GM18861 (cell line): ENCODE data around the gene TYW5.
"Not testable (repeated sequence)": the region's sequence is repeated elsewhere in the genome, so short reads cannot be mapped to it uniquely, and the experiment has no call there.

Experiments
- ATAC-seq: cut with Tn5 transposase; IDR thresholded peaks from one replicate; pipeline ENCODE4 v1.9.1; 2021; ENCODE audit not compliant: unreplicated experiment

TYW5 gene

DNA sequence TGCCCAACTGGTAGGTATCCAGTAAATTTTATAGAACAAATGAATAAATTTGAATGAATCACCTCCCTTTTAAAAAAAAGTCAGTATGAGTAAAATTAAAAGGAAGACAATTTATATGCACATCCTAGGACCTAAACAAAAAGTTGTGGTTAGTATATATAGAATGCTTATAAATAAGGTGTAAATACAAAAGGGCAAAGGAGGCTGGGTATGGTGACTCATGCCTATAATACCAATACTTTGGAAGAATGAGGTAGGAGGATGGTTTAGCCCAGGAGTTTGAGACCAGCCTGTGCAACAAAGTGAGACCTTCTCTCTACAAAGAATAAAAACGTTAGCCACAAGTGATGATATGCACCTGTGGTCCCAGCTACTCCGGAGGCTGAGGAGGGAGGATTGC is 31.4 kb downstream of the TYW5 start:
- ATAC-seq, result no peak

DNA sequence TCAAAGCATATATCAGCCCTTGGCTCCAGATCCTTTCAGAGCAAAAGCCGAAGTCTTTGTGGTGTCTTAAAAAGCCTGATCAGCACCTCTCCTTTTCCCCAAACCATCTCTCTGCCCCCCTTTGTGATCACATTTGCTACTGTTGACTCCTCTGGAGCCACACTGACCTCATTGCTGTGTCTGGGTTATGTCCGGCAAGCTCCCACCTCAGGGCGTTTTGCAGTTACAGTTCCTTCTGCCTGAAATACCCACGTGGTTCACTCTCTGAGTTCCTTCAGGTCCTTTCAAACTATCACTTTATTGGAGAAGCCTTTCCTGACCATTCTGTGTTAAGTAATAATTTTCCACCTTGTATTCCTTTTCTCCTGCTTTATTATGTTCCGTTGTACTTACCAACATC is 32.4 kb downstream of the TYW5 start:
- peak; percentile 74 for ATAC-seq

DNA sequence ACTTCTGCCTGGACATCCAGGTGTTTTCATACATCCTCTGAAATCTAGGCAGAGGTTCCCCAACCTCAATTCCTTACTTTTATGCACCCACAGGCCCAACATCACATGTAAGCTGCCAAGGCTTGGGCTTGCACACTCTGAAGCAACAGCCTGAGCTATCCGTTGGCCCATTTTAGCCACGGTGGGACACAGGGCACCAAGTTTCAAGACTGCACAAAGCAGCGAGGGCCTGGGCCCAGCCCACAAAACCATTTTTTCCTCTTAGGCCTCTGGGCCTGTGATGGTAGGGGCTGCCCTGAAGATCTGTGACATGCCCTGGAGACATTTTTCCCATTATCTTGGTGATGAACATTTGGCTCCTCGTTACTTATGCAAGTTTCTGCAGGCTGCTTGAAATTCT is 38.3 kb downstream of the TYW5 start:
- no peak for ATAC-seq

DNA sequence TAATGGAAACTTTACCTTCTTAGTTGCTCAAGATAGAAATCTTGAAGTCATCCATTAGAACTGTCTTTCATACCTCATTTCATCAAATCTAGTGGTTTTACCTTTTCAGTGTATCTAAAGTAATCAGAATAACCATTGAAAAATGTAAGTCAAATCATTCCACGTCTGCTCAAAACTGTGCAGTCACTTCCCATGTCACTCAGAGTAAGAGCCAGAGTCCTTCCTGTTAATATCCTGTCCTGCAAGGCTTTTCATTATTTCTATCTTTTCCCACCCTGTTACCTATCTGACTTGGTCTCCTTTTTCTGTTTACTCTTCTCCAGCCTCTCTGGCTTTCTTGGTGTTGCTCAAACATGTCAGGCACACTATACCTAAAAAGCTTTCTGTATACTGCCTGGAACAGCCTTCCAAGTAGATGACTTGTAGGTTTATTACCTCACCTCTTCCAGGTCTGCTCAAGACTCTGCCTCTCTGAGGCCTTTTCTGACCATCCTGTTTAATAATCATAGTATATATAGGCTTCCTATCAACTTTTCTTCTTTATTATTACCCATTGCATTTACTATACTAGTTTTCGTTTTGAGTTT is 40.8 kb downstream of the TYW5 start:
- no peak for ATAC-seq

DNA sequence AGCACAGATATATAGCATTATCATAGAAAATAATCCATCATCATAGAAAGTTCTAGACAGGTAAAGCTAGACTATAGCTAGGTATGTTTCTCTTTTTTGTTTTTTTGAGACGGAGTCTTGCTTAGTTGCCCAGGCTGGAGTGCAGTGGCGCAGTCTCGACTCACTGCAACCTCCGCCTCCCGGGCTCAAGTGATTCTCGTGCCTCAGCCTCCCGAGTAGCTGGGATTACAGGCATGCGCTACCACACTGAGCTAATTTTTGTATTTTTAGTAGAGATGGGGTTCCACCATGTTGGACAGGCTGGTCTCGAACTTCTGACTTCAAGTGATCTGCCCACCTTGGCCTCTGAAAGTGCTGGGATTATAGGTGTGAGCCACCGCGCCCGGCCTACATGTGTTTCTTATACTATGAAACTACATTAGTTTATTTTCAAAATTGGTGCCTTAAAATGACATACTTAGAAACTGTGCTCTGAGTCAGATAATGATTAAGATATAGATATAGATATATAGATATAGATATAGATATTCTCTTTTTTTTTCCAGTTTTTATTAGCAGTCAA is 42.7 kb downstream of the TYW5 start:
- ATAC-seq, result not testable (repeated sequence)

DNA sequence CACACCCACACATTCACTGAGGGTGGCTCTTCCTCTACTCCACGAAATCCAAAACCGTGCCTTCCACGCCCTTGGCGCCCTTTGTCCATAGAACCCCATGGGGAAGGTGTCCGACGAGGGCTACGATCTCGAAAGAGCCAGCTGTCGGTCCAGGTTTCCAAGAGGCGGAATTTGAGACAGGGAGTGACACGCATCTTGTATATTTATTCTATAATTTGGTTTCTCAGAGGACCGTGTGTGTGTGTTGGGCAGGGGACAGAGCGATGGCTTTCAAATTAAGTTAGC is 43.5 kb downstream of the TYW5 start:
- ATAC-seq, result no peak

DNA sequence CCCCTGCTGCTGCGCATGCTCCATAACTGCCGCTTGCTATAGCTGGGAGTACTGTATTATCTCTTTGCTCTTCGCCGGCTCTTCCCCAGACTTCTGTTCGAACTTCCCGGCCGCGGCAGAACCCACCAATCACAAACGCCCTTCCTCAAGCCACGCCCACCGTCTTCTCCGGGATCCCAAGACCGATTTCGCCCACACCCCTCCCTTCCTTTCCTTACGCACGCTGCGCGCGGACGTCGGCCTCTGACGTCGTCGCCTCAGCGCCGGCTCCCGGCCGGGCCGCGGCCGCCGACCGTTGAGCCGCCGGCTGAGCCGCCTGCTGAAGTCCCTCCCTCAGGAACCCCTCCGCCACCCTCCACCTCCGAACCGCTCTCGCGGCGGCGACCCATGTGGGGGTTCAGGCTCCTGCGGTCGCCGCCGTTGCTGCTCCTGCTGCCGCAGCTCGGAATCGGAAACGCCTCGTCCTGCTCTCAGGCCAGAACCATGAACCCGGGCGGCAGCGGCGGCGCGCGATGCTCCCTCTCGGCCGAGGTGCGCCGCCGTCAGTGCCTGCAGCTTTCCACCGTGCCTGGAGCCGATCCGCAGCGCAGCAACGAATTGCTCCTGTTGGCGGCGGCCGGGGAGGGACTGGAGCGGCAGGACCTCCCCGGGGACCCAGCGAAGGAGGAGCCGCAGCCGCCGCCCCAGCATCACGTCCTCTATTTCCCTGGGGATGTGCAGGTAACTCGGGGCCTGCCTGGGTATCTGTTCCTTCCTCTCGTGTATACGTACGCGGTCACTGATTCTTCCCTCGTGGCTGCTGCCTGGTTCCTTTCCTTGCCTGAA is 44.0 kb downstream of the TYW5 start, which contains the start of gene C2orf69:
Gene C2orf69 (plus strand): TSS at position 242 of the 825 bp plus-strand sequence. CDS start 146 bp downstream, at position 388.
- ATAC-seq, result peak; percentile 75

DNA sequence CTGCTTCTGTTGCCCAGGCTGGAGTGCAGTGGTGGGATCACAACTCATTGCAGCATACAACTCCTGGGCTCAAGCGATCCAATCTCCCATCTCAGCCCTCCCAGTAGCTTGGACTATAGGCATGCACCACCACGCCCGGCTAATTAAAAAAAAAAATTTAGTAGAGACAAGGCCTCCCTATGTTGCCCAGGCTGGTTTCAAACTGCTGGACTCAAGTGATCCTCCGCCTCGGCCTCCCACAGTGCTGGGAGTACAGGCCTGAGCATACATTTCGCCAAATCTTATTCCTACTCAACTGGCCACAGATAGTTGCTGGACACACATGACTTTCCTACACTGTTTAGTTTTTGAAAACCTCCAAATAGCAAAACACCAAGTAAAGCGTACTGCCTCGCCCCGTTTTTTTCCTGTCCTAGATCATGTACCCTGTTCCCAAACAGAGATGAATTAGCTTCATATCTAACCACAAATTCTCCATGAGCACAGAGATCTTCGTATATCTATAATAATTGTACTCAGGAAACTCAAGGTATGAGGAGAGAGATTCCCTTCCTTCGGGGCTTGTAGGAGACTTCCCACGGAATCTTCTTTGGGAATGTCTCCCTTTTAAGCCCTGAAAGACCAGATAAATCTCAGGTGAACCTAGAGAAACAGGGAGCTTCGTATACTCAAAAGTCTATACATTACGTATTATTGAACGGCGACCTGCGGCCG is 44.8 kb downstream of the TYW5 start:
- no peak for ATAC-seq

DNA sequence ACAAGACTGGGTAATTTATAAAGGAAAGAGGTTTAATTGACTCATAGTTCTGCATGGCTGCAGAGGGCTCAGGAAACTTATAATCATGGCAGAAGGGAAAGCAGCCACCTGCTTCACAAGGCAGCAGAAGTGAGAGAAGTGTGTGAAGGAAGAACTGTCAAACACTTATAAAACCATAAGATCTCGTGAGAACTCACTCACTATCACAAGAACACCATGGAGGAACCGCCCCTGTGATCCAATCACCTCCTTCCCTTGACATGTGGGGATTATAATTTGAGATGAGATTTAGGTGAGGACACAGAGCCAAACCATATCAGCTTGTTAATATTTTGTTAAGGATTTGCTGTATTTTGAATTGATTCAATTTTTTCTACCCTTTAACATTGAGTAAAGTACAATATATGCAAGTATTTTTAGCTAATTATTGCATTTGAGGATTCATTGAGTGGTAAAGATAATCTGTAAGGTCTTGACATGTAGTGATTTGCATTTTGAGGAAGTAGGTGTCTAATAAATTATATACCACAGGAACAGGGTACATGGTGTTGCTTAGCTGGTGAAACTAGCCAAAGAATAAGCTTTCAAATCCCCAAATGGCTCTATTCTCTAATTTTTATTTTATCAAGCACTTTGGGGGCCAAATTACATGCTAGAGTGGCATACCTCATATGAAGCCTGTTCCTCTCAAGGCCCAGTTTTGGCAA is 48.1 kb downstream of the TYW5 start:
- no peak for ATAC-seq

DNA sequence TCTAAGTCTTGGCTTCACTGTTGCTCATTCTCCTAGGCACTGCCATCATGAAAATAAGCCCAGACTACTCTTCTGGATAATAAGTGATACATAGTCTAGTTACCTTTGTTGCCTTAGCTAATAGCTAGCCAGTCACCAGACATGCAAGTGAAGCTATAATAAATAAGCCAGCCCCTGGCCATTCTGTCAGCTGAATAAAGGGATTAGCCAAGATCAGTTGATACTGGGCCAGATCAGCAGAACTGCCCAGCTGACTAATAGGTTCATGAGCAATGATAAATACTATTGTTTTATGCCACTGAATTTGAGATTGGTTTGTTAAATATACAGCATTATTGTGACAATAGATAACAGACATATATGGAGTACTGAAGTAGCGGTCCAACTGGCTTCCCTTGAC is 52.2 kb downstream of the TYW5 start:
- ATAC-seq, result no peak

DNA sequence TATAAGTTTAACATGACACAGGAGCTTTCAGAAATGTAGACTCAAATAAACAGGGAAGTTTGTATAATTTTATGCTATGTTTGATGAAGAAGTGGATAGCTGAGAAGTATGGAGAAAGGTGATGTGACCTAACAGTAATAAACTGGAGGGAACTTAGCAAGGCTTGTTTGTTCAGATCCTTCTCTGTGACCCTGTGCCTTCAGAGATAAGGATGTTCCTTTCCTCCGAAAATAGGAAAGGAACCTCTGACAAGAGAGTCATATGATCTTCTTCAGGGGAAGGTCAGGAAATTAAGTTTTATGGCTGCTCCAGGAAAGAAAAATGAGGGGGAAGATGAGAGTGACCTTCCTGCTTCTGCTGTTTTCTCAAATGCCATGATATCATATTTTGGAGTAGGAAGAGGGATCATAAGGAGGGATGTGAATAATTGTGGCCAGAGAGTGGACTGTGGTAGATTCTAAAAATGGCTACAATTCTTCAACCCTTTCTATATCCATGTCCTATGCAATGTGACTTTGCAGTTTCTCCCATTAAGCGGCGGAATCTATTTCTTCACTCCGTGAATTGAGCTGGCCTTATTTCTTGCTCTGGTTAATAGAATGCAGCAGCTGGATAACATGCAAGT is 52.7 kb downstream of the TYW5 start:
- ATAC-seq, result no peak

DNA sequence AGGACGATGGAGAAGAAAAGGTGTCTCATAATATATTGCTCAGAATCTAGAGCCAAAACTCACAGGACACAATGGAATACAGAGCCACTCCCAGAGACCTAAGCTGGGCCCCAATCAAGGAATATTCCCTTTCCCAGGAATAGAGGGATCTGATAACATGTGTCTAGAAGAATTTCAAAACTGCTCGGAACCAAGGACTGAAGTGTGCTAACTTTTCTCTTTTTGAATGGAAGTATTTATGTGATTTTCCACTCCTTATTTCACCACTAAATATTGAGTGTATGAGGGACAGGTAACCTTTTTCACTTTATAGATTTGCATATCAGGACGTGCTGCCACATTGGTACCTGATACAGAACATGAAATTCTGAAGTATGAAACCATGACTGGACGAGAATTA is 53.3 kb downstream of the TYW5 start:
- ATAC-seq, result no peak

DNA sequence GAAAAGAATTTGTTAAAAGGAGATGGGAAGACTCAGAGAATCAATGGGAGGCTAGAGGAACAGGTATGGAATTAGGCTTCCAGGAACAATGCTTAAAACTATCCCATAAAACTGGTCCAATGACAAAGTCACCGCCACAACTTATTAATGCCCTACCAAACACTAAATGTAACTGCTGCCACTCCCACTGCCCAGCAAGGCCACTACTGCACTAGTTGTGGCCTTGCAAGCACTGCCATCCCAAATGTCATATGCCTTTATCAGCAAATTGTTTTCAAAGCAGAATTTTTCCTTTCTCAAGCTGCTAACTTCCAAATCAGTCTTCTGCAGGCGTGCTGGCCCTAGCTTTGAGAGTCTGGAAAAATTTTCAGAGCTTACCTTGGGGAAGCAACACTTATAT is 58.7 kb downstream of the TYW5 start:
- ATAC-seq, result no peak

DNA sequence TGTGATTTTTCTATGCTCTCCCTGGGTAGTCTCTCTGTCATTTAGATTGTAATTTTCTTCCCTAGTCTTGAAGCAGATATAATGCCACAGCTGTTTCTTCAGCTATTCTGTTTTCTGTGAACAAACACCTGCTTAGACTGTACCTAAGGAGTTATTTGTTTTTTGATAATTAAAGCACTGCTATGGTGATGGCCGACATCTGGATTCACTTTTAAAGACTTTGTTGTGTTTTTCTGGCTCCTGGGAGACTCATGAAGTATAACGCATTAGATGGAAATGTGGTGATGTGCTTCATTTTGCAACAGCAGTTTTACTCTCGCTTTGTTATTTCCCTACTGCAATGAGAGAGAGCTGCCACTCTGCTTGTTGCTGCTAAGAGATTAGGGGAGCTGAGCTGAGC is 59.9 kb downstream of the TYW5 start:
- no peak for ATAC-seq

DNA sequence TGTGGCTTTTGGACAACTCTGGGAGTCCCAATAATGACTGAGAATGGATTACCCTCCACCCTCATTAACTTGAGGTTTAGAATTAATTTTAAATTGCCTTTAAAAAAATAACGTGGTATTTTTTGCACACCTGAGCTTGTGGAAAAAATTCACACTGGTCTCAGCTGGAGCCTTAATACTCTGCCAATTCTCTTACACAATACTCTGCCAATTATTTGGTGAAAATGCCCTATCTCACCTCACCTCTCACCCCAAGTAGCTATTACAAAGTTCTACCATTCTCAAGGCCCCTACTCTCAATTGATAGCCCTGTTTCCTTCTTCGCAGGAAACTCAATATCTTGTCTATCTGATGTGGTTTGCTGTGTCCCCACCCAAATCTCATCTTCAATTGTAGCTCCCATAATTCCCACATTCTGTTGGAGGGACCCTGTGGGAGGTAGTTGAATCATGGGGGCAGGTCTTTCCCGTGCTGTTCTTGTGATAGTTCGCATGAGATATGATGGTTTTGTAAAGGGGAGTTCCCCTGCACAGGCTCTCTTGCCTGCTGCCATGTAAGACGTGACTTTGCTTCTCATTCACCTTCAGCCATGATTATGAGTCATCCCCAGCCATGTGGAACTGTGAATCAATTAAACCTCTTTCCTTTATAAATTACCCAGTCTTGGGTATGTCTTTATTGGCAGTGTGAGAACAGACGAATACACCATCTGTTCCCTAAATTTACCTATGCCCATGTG is 71.6 kb downstream of the TYW5 start:
- no peak for ATAC-seq

DNA sequence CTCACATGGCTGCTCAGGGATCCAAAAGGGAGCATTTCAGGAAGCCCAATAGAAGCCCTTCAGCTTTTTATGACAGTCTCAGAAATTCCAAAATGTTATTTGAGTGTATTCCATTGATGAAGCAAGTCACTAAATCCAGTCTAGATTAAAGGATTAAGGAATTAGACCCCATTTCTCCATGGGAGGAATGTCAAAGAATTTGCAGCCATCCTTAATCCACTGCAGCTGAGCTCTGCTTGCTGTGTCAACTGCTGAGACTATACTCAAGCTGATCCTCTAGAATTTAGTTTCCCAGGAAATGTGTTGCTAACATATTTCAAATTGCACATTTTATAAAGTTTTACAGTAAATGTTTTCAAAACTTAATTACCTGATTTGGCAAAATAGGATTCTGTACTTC is 72.6 kb downstream of the TYW5 start:
- no peak for ATAC-seq
